Central memory CD8-positive, alpha-beta T cell (primary cell): ENCODE measurements around the gene LAMTOR2.

Experiments used
- ATAC-seq: fragments of 150-1000 bp; cut with Tn5 transposase; replicated peaks from 2 replicates; pipeline ENCODE4 v1.10.0; 2022; ENCODE audit warnings: mild to moderate bottlenecking, moderate FRiP score, moderate number of reproducible peaks; ENCODE audit not compliant: poor library complexity, severe bottlenecking; ENCODE audit errors: extremely low read depth
- DNase-seq, 2 donors: peaks; one replicate each; pipeline ENCODE4 v3.0.0; 2021; ENCODE audit warnings: low spot score in 2 of 2
- H3K27ac Mint-ChIP-seq: one replicate; pipeline ENCODE4 v1.8.0; 2022; ENCODE audit warnings: low read depth, mild to moderate bottlenecking, moderate library complexity, mixed read lengths
- H3K27me3 Mint-ChIP-seq: one replicate; pipeline ENCODE4 v1.8.0; 2022; ENCODE audit warnings: mixed read lengths
- H3K36me3 Mint-ChIP-seq: one replicate; pipeline ENCODE4 v1.8.0; 2022; ENCODE audit warnings: mild to moderate bottlenecking, moderate library complexity, mixed read lengths; ENCODE audit not compliant: insufficient read depth
- H3K4me1 Mint-ChIP-seq: one replicate; pipeline ENCODE4 v1.8.0; 2022; ENCODE audit warnings: mixed read lengths
- H3K4me3 Mint-ChIP-seq: one replicate; pipeline ENCODE4 v1.8.0; 2022; ENCODE audit warnings: mild to moderate bottlenecking, moderate library complexity, mixed read lengths
- H3K9me3 Mint-ChIP-seq: one replicate; pipeline ENCODE4 v1.8.0; 2022; ENCODE audit warnings: mixed read lengths

The LAMTOR2 gene

DNA sequence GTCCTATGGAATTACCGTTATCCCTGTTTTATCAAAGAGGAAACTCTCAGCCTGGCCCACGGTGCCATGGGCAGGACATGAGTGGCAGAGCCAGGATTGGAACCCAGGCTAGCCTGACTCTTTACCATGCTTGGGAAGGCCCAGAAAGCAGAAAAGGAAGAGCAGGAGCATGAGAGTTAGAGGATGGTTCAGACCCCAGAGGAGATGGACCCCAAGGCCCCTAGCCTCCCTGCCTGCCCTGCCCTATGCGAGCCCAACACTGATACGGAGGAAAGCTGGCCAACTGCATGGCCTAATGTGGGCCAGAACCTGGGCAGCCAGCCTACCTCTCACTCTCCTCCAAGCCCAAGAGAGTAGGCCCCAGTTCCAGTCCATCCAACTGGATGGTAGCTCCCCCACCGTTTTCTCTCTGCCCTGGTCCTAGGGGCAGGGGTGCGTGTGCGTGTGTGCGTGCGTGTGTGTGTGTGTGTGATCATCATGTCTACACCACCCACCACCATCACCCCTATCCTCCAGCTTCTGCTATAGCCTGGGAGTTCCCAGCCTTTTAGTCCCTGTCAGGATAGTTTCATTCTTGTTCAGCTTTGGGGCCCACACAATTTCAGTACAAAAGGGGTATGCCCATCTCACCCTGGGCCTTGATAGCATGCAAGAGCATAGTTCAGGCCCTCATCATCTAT, 43.1 kb downstream of the LAMTOR2 start:
- no peak for ATAC-seq
- Mint-ChIP-seq H3K4me3 (peak overlapping the region; percentile 71), H3K27me3 (no peaks in the 10 kb centered on the region), H3K4me1 (peaks cover 38% of the 10 kb centered on the region), H3K36me3 (peaks cover 18% of the 10 kb centered on the region), H3K27ac (peak overlapping the region; percentile 98), H3K9me3 (no peaks in the 10 kb centered on the region)
- no peak for DNase-seq

DNA sequence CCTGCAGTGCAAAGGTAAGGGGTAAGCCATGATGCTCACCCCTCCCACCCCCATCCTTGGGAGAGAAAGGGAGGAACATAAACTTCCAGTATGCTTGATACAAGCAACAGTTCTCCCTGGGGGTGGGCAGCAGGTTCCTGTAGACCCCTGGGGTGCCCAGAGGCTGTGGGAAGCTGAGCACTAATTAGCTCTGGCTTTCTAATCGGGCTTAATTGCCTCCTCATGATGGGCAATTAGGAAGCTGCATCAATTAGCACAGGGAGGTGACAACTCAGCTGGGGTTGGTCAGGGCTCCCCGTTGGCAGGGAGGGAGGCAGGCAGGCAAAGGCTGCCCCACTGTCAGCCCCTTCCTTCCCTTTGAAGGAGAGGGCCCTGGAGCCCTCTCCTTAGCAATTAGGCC, 44.2 kb downstream of the LAMTOR2 start:
- no peaks in the 10 kb centered on the region for H3K9me3 Mint-ChIP-seq
- H3K27me3 Mint-ChIP-seq = no peaks in the 10 kb centered on the region
- no peak for DNase-seq
- H3K4me3 Mint-ChIP-seq = no peak overlapping the region
- peaks cover 48% of the 10 kb centered on the region for H3K4me1 Mint-ChIP-seq
- peaks cover 19% of the 10 kb centered on the region for H3K36me3 Mint-ChIP-seq
- H3K27ac Mint-ChIP-seq = peak overlapping the region; percentile 98
- no peak for ATAC-seq

DNA sequence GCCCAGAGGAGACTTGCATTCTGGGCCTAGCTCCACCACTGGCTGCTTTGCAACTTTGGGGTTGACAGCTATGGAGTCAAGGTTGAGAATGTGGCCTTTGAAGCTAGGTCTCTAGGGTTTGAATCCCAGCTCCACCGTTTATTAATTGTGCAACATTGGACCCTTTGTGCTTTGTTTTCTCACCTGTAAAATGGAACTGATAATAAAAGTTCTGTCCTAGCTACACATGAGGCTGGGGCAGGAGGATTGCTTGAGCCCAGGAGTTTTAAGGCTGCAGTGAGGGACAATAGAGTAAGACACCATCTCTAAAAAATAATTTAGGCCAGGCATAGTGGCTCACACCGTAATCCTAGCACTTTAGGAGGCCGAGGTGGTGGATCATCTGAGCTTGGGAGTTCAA, 44.7 kb downstream of the LAMTOR2 start:
- no peak overlapping the region for H3K27ac Mint-ChIP-seq
- no peak for DNase-seq
- H3K27me3 Mint-ChIP-seq = no peaks in the 10 kb centered on the region
- no peak overlapping the region for H3K4me3 Mint-ChIP-seq
- peaks cover 23% of the 10 kb centered on the region for H3K36me3 Mint-ChIP-seq
- no peak for ATAC-seq
- peaks cover 53% of the 10 kb centered on the region for H3K4me1 Mint-ChIP-seq
- no peaks in the 10 kb centered on the region for H3K9me3 Mint-ChIP-seq

DNA sequence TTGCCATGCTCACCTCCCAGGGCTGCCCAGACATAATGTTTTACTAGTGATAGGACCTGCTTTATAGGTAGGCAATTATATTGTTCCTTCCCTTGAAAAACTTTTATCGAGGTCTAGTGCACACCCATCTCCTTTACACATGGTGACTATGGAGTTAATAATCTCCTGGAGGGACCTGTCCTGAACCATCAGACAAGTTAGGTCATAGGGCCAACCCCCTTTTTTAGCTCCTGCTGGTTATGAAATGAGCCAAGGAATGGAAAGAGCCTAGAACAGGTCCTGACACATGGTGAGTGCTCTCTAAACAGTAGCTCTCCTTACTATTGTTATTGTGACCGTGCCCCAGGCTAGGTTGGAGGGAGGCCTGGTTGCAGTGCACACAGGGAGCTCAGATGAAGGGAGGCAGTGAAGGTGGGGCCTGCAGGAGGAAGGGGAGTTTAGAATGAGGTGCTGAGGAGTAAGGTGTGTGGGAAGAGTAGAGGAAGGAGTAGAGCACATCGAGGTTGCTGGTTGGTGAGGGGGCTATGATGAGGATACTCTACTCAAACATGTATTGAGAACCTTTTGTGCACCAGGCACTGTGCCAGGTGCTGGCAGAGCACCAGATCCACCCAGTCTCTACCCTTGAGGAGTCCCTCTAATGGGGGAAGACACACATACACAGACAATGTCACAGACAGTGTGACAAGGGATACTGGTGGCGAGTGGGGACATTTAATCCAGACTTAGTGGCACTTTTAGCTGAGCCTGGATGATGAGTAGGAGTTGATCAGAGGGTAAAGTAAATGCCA, 45.8 kb downstream of the LAMTOR2 start:
- ATAC-seq (no peak), DNase-seq (no peak)
- Mint-ChIP-seq H3K9me3 (no peaks in the 10 kb centered on the region), H3K27ac (peak overlapping the region; percentile 19), H3K36me3 (peaks cover 26% of the 10 kb centered on the region), H3K4me1 (peaks cover 59% of the 10 kb centered on the region), H3K27me3 (no peaks in the 10 kb centered on the region), H3K4me3 (no peak overlapping the region)

DNA sequence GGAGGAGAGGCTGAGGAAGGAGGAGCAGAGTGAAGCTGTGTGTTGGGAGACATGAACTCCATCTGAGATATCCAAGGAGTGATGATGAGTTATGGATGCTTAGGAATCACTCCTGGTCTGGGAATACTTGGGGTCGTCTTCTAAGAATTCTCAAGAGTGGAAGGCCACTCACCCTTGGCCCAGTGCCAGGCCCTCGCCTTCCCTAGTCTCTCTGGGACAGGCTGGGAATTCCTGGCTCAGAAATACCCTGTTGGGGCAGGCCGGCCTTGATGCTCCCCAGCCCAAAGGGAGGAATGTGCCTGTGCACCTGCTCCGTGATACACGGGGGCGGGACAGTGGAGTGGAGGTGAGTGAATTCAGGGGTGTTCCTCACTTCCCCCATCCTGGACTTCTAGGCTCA, 47.3 kb downstream of the LAMTOR2 start:
- peaks cover 62% of the 10 kb centered on the region for H3K4me1 Mint-ChIP-seq
- ATAC-seq (no peak), DNase-seq (no peak)
- peaks cover 32% of the 10 kb centered on the region for H3K36me3 Mint-ChIP-seq
- H3K27me3 Mint-ChIP-seq = no peaks in the 10 kb centered on the region
- no peaks in the 10 kb centered on the region for H3K9me3 Mint-ChIP-seq
- no peak overlapping the region for H3K4me3 Mint-ChIP-seq
- peak overlapping the region; percentile 98 for H3K27ac Mint-ChIP-seq

DNA sequence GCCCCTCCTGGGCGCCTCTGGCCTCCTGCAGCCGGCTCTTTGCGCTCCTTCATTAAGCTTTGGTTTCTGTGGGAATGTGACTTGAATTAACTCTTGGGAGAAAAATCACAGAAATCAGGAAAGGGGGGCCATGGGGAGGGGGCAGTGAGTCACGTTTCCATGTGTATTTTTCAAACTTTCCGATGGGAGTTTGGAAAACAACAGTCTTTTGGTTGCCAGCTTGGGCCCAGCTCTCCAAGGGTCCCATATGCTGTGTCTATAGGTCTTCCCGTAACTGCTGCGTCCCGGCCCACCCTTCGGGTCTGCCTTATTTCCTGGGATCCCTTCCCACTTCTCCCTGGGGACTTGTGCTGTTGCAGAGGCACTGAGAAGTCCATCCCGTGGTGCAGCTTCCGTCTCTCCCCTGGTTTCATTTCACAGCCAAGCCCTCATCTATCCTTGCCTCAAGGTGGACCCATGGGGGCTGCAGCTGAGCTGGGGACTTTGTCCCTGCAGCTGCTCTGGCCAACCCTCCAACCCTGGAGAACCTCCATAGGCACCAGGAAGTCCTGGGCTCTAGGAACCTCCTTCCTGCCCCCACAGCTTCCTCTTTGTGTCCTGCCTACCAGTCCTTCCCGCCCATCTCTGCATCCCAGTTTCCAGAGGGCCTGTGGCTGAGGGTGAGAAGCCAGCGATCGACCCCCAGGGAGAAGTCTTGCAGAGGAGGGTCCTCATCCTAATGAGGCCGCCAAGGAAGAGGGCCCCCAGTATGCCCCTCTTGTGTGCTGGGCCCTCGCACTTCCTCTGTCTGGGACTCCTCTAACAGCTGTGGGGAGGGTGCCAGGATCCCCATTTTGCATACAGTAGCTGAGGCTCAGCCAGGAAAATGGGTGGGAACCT, 48.3 kb downstream of the LAMTOR2 start:
- Mint-ChIP-seq H3K4me3 (no peak overlapping the region), H3K9me3 (no peaks in the 10 kb centered on the region), H3K36me3 (peaks cover 27% of the 10 kb centered on the region), H3K27ac (peak overlapping the region; percentile 98), H3K4me1 (peaks cover 53% of the 10 kb centered on the region), H3K27me3 (no peaks in the 10 kb centered on the region)
- DNase-seq (no peak), ATAC-seq (no peak)

DNA sequence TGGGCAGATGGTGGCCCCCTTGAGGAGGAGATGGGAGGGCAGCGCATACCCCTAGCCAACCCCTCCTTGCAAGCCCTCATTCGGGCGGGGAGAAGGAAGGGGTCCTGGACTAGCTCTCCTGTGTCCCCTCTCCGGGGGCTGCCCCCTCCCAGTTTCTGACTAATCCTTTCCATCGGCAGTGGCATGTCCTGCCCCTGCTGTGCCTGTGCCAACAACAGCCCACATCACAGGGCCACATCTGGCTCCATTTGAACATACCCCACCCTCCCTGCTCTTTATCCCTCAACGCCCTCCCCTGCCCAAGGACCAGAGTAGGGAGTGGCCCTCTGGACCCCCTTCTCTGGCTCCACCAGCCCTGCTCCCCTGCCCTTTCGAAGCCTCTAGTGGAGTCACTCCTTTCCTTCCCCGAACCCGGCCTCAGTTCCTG, 49.0 kb downstream of the LAMTOR2 start:
- DNase-seq = no peak
- peaks cover 26% of the 10 kb centered on the region for H3K36me3 Mint-ChIP-seq
- no peaks in the 10 kb centered on the region for H3K9me3 Mint-ChIP-seq
- ATAC-seq = no peak
- H3K4me3 Mint-ChIP-seq = peak overlapping the region; percentile 68
- H3K27ac Mint-ChIP-seq = peak overlapping the region; percentile 98
- no peaks in the 10 kb centered on the region for H3K27me3 Mint-ChIP-seq
- H3K4me1 Mint-ChIP-seq = peaks cover 46% of the 10 kb centered on the region

DNA sequence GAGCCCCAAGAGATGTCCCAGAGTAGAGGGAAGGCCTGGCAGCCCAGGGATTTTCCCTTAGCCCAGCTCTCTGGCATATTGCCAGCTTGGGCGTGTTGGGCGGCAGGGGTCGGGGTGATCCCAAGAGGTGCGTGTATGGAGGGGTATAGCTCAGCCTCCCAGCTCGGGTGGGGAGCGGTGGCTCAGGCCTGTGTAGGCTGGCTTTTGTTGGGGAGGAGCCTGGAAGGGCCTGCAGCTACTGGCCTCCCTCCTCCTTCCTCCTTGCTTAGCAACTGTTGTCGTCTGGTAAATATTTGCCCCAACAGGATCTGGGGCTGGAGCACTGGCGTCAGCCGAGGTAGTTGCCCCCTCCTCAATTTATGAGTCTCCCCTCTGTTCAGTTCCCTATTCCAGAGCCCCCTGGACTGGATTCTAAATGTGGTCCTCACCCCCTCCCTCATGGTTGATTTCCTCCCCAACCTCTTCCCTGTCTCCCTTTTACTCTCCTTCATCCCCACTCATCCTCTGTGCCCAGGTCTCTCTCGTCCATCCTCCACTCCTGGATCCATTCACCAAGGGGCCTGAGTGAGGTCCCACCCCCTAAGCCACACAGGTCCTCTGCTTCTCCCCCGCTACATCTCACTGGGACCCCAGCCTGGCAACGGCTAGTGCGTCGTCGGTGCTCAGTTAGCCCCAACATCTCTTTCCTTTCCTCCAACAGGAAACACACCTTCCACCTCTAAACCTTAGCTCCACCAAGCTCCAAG, 49.7 kb downstream of the LAMTOR2 start:
- H3K36me3 Mint-ChIP-seq = peaks cover 26% of the 10 kb centered on the region
- peak overlapping the region; percentile 68 for H3K4me3 Mint-ChIP-seq
- DNase-seq (peak in 1 of 2 donors; percentile 58), ATAC-seq (peak; percentile 18)
- no peaks in the 10 kb centered on the region for H3K27me3 Mint-ChIP-seq
- peak overlapping the region; percentile 98 for H3K27ac Mint-ChIP-seq
- peaks cover 45% of the 10 kb centered on the region for H3K4me1 Mint-ChIP-seq
- no peaks in the 10 kb centered on the region for H3K9me3 Mint-ChIP-seq

DNA sequence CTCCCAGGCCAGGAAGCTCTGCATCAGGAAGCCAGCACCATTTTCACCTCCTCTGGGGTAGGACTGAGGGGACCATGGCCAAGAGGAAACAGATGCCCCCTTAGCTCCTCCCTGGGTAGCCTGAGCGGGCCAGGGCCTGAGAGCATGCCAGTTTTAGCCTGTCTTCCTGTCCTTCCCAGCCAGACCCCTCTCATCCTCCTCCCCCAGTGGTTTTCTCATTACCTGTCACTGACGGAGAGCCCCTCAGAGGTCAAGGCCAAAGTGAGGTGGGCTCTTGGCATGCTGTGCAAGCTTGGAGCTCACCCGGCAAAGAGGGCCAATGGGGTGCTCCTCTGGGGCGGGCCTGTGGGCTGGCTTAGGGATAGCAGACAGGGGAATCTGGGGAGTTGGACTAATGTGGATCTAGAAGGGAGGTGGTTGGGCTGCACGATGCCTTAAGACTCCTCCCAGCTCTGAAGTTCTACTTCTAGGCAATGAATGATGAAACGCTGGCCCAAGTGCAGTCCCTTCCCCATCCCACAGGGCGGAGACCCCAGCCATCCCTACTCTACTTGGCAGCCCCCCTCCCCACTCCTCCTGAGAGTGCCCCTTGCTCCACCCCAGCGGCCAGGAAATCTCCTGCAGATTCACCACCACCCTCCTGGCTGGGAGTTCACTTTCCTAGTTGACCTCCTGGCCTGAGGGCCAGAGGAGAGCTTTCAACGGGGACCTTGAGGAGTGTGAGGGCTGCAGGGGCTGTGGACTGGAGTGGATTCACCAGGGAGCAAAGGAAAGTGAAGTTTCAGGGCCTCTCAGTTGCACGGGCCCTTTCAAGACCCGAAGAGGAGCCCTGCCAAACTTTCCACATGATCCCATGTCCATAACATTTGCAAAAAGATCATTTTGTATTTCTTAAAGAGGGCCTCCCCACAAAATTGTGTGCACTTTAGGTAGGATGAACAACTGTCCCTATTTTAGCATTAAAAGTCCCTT, 50.6 kb downstream of the LAMTOR2 start:
- peaks cover 44% of the 10 kb centered on the region for H3K4me1 Mint-ChIP-seq
- H3K27ac Mint-ChIP-seq = peak overlapping the region; percentile 98
- ATAC-seq (no peak), DNase-seq (no peak)
- H3K36me3 Mint-ChIP-seq = peaks cover 26% of the 10 kb centered on the region
- no peaks in the 10 kb centered on the region for H3K27me3 Mint-ChIP-seq
- peak overlapping the region; percentile 68 for H3K4me3 Mint-ChIP-seq
- no peaks in the 10 kb centered on the region for H3K9me3 Mint-ChIP-seq

DNA sequence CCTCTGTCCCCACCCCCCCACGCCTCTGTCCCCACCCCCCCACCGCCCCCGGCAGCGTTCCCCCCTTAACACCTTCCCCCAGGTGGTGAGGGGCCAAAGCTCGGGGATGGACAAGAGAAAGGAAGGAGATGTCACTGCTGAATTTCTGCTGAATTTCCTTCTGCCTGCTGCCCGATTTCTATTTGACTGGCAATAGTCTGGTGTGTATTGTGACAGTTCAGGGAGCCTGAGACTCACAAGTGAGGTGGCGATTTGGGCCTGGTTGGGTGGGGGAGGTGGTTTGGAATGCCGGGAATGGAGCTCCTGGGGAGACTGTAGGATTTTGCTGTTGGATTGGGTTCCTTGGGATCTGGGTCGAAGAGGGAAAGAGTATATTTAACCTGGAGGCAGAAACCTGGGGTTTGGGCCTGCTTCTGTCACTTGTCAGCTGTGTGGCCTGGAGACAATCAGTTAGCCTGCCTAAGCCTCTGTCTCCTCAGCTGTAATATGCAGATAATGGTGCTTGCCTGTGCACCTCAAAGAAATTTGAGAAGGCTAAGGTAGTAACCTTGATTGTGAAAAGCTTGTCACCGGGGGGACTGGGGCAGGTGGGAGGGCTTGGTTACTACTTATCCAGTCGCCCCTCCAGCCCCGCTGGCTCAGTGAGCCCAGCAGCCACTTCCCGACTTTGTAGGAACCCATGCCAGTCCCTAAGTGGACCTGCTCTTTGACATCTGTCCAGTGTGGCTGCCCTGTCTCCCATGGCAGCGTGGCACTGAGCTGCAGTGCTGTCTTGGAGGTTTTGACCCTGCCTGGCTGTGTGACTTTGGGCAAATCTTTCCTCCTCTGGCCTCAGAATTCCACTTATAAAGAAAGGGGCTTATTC, 52.3 kb downstream of the LAMTOR2 start:
- Mint-ChIP-seq H3K36me3 (peaks cover 22% of the 10 kb centered on the region), H3K9me3 (no peaks in the 10 kb centered on the region), H3K4me1 (peaks cover 37% of the 10 kb centered on the region), H3K27ac (peak overlapping the region; percentile 98), H3K27me3 (no peaks in the 10 kb centered on the region), H3K4me3 (peak overlapping the region; percentile 68)
- ATAC-seq = peak; percentile 12
- DNase-seq = no peak
